SK-N-SH treated with all-trans-retinoic acid at 6 μM for 48 hours (cell line): ENCODE results near the gene GJA4.

Source experiments
- ARNTL ChIP-seq: fragments of 450-650 bp; formaldehyde crosslinking; IDR thresholded peaks from 2 replicates; pipeline ENCODE4 v1.5.0; 2020; ENCODE audit warnings: low read depth, mild to moderate bottlenecking, moderate library complexity, borderline replicate concordance
- GLIS3 ChIP-seq: fragments of 250-450 bp; sonication (Bioruptor Pico); IDR thresholded peaks from 2 replicates; pipeline ENCODE4 v1.5.0; 2020; ENCODE audit warnings: mild to moderate bottlenecking, moderate library complexity
- ISL1 ChIP-seq: fragments of 250-450 bp; sonication (Bioruptor Pico); IDR thresholded peaks from 2 replicates; pipeline ENCODE4 v2.1.2; 2022; ENCODE audit warnings: mild to moderate bottlenecking, moderate library complexity
- OSR1 ChIP-seq: fragments of 250-450 bp; sonication (Bioruptor Pico); IDR thresholded peaks from 2 replicates; pipeline ENCODE4 v1.8.0; 2022; ENCODE audit warnings: moderate library complexity, mild to moderate bottlenecking, inconsistent platforms
- PPARA ChIP-seq: fragments of 250-450 bp; sonication (Bioruptor Pico); IDR thresholded peaks from 2 replicates; pipeline ENCODE4 v1.5.0; 2020; ENCODE audit warnings: mild to moderate bottlenecking, borderline replicate concordance
- RARB ChIP-seq: fragments of 250-450 bp; sonication (Bioruptor Pico); IDR thresholded peaks from 2 replicates; pipeline ENCODE4 v1.8.0; 2021; ENCODE audit warnings: mild to moderate bottlenecking, moderate library complexity
- SNAI2 ChIP-seq: fragments of 250-450 bp; sonication (Bioruptor Pico); IDR thresholded peaks from 2 replicates; pipeline ENCODE4 v1.5.0; 2020; ENCODE audit warnings: mild to moderate bottlenecking, moderate library complexity
- TOX ChIP-seq: fragments of 250-450 bp; sonication (Bioruptor Pico); IDR thresholded peaks from 2 replicates; pipeline ENCODE4 v1.8.0; 2021; ENCODE audit warnings: mild to moderate bottlenecking, moderate library complexity, borderline replicate concordance
- ZFP3 ChIP-seq: fragments of 250-450 bp; sonication (Bioruptor Pico); IDR thresholded peaks from 2 replicates; pipeline ENCODE4 v1.5.0; 2020; ENCODE audit warnings: mild to moderate bottlenecking, moderate library complexity
- ZFP30 ChIP-seq: fragments of 450-650 bp; formaldehyde crosslinking; IDR thresholded peaks from 2 replicates; pipeline ENCODE4 v1.5.0; 2022; ENCODE audit warnings: mild to moderate bottlenecking, moderate library complexity
- ZNF565 ChIP-seq: fragments of 450-650 bp; formaldehyde crosslinking; conservative IDR thresholded peaks from 2 replicates; pipeline ENCODE4 v1.5.0; 2020; ENCODE audit warnings: low read depth, mild to moderate bottlenecking, moderate library complexity
- ZNF8 ChIP-seq: fragments of 450-650 bp; formaldehyde crosslinking; IDR thresholded peaks from 2 replicates; pipeline ENCODE4 v1.5.0; 2020; ENCODE audit warnings: mild to moderate bottlenecking, moderate library complexity
- TF ChIP-seq, protein P1 (sequence below): fragments of 250-450 bp; sonication (Bioruptor Pico); IDR thresholded peaks from 2 replicates; pipeline ENCODE4 v1.8.0; 2020; ENCODE audit warnings: mild to moderate bottlenecking, moderate library complexity, borderline replicate concordance
- TF ChIP-seq, protein P2 (sequence below): fragments of 250-450 bp; sonication (Bioruptor Pico); IDR thresholded peaks from 2 replicates; pipeline ENCODE4 v1.5.0; 2020; ENCODE audit warnings: mild to moderate bottlenecking, moderate library complexity

DNA sequence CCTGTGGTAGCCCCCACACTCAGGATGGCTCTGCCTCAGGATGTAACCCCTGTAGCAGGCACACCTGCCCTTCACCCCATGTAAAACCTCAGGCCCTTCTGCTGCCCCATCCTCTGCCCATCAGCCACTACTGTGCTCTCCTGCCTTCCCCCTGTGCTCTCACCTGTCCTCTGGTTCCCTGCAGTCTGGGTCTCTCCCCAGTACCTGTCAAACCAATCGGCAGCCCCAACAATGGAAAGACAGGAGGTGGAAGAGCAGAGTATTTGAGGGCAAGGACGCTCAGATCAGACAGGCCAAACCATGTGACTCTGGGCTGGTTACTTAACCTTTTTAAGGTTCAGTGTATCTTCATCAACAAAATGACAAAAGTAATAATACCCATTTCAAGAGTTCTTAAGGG is 35.8 kb downstream of the GJA4 start:
- TF ChIP-seq PPARA = no peak
- no peak for TF ChIP-seq ISL1 (CRISPR knock-in tag)
- no peak for TF ChIP-seq GLIS3
- TF ChIP-seq, protein P1, sequence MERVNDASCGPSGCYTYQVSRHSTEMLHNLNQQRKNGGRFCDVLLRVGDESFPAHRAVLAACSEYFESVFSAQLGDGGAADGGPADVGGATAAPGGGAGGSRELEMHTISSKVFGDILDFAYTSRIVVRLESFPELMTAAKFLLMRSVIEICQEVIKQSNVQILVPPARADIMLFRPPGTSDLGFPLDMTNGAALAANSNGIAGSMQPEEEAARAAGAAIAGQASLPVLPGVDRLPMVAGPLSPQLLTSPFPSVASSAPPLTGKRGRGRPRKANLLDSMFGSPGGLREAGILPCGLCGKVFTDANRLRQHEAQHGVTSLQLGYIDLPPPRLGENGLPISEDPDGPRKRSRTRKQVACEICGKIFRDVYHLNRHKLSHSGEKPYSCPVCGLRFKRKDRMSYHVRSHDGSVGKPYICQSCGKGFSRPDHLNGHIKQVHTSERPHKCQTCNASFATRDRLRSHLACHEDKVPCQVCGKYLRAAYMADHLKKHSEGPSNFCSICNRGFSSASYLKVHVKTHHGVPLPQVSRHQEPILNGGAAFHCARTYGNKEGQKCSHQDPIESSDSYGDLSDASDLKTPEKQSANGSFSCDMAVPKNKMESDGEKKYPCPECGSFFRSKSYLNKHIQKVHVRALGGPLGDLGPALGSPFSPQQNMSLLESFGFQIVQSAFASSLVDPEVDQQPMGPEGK = no peak
- TF ChIP-seq SNAI2 (CRISPR knock-in tag) = no peak
- TF ChIP-seq OSR1 = no peak
- no peak for TF ChIP-seq RARB
- TF ChIP-seq ZFP3 (CRISPR knock-in tag) = no peak
- TF ChIP-seq ZFP30 (CRISPR knock-in tag) = no peak
- TF ChIP-seq ARNTL = no peak
- TF ChIP-seq, protein P2, sequence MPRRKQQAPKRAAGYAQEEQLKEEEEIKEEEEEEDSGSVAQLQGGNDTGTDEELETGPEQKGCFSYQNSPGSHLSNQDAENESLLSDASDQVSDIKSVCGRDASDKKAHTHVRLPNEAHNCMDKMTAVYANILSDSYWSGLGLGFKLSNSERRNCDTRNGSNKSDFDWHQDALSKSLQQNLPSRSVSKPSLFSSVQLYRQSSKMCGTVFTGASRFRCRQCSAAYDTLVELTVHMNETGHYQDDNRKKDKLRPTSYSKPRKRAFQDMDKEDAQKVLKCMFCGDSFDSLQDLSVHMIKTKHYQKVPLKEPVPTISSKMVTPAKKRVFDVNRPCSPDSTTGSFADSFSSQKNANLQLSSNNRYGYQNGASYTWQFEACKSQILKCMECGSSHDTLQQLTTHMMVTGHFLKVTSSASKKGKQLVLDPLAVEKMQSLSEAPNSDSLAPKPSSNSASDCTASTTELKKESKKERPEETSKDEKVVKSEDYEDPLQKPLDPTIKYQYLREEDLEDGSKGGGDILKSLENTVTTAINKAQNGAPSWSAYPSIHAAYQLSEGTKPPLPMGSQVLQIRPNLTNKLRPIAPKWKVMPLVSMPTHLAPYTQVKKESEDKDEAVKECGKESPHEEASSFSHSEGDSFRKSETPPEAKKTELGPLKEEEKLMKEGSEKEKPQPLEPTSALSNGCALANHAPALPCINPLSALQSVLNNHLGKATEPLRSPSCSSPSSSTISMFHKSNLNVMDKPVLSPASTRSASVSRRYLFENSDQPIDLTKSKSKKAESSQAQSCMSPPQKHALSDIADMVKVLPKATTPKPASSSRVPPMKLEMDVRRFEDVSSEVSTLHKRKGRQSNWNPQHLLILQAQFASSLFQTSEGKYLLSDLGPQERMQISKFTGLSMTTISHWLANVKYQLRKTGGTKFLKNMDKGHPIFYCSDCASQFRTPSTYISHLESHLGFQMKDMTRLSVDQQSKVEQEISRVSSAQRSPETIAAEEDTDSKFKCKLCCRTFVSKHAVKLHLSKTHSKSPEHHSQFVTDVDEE (CRISPR knock-in tag) = no peak
- TF ChIP-seq TOX (CRISPR knock-in tag) = no peak
- TF ChIP-seq ZNF8 = no peak
- no peak for TF ChIP-seq ZNF565
